HG03039 (cell line): Measurements from ENCODE around the gene TRABD.

Experiments used
- ATAC-seq: cut with Tn5 transposase; IDR thresholded peaks from one replicate; pipeline ENCODE4 v1.9.1; 2021; ENCODE audit warnings: mild to moderate bottlenecking, moderate library complexity; ENCODE audit not compliant: unreplicated experiment

Gene TRABD

DNA sequence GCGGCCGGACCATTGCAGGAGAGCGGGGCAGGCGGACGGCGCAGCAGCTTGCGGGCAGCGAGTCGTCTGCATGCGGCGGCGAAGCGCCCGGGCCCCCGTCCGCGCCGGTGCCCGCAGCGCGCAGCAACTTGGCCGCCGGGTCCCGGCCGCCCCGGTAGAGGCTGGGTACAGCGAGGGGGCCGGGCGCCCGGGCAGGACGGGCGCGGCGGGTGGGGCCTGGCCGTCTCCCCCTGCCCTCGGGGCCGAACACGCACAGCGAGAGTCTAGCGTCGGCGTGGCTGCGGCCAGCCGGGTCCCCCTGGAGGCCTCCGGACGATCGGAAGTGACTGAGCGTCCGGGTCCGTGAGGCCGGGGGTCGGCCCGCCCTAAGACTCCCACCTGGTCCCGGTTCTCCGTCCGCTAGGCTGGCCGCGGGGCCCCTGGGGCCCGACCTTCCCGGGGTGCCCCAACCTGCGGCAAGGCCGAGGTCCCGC is 775 bp upstream of the TRABD start:
- no peak for ATAC-seq

GRCh38 chr22:50186181-50186714 is 535 bp downstream of the TRABD start:
- no peak for ATAC-seq

DNA sequence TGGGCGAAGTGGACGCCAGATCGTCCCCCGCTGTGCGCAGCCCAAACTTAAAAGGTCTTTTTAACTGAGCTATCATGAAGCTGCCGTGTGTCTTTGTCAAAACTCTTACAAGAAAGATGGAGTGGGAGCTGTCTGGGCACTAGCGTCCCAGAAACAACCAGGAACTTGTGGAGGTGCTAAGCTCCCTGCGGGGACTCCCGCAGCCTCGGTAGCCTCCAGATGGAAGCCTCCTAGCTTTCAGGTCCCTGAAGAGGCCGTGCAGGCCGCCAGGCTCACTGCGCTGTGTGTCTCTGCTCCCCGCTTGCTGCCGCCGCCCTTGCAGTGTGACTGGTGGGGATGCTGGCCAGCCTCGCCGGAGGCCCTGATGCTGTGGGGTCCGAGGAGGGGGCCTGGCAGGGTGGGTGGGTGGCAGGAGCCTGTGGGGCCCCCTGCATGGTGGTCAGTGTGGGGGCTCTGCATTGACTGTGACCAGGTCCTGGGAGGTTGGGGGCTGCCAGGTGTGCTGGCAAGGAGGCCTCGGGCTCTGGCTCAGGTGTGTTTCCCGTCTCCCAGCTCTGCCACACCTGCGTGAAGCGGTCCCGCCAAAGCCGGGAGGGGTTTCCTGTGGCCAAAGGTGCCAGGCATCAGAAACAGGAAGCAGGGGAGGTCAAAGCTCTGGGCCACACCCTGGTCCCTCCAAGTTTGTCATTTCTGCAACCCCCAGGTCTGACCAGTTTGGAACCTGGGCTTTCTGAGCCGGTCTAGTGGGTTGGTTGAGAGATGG is 1.2 kb downstream of the TRABD start:
- no peak for ATAC-seq

DNA sequence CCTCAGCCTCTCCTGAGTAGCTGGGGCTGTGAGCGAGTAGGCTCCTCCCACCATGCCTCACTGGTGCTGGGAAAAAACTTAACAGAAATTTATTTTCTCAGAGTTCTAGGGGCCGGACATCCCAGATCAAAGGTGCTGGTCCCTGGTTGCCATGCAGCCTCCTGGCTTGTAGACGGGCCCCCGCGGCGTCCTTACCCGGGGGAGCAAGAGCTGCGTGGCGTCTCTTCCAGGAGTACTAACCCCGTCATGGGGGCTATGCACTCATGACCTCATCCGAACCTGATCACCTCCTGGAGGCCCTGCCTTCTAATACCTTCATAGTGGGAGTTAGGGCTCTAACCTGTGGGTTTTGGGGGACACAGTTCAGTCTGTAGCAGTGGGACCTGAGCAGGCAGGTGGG is 2.6 kb downstream of the TRABD start:
- ATAC-seq, result no peak

- no peak for ATAC-seq
Observed at GRCh38 chr22:50189184-50189848, 3.6 kb downstream of the TRABD start.

DNA sequence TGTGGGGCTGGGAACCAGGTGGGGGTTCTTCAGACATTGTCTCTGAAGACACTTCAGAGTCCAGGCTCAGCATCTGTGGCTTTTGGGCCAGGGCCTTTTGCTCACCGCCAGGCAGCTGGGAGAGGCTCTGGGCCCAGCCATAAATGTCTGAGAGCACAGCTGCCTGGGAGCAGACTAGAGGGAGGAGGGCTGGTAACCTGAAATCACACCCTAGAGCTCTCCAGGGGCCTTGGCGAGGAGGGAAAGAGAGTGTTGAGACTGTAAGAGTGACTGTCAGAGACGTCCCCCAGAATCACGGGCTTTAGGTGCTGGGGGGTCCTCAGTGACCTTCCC is 4.1 kb downstream of the TRABD start:
- ATAC-seq, result no peak

DNA sequence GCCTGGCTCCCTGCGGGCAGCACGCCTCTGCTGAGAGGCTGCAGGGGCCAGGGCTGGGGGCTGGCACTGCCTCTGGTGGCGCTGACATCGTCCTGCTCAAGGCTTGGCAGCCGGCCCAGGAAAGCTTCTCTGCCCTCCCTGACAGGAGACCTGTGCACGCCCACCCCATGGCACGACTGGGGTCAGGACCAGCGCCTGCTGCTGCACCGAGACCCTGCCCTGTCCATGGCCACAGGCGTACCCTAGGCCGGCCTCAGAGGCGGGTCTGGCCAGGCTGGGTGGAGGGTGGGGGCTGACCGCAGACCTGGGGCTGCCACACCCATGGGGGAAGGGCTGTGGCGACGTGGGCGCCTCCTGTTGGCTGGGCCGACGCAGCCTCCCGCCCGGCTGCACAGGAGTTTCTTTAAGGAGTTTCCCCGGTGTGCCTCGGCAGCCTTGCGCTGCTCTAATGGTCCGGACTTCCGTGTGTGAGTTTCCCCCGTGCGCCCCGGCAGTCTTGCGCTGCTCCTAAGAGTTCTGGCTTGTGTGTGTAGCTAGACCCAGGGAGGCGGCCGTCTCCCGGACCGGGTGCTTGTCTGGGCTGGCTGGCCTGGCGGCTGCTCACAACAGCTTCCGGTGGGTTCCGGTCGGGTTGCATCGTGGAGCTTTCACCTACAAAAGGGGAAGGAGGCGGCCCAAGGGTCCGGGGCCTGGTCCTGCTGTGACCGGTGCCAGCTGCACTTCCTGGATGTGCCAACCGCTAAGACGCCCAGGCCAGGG is 4.6 kb downstream of the TRABD start:
- no peak for ATAC-seq

- ATAC-seq, result no peak
Observed at GRCh38 chr22:50190941-50191741, 5.4 kb downstream of the TRABD start.

- ATAC-seq, result no peak
Observed at GRCh38 chr22:50192436-50193204, 6.9 kb downstream of the TRABD start.

DNA sequence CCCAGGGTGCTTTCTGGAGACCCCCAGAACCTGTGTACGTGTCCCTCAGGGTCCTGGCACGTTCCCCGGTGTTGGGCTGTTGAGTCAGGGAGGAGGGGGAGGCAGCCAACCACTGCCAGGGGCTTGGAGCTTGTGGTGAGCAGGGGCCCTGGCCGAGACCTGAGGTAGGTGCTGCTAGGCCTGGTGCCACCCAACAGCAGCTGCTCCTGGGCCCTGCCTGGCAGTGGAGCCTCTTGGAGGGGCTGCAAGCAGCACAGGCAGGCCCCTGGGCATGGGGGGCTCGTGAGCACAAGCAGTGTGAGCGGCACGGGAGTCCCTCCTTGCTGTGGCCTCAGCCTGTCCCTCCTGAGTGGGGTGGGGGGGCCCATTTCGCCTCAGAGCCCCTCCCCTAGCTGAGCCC is 7.9 kb downstream of the TRABD start:
- no peak for ATAC-seq

DNA sequence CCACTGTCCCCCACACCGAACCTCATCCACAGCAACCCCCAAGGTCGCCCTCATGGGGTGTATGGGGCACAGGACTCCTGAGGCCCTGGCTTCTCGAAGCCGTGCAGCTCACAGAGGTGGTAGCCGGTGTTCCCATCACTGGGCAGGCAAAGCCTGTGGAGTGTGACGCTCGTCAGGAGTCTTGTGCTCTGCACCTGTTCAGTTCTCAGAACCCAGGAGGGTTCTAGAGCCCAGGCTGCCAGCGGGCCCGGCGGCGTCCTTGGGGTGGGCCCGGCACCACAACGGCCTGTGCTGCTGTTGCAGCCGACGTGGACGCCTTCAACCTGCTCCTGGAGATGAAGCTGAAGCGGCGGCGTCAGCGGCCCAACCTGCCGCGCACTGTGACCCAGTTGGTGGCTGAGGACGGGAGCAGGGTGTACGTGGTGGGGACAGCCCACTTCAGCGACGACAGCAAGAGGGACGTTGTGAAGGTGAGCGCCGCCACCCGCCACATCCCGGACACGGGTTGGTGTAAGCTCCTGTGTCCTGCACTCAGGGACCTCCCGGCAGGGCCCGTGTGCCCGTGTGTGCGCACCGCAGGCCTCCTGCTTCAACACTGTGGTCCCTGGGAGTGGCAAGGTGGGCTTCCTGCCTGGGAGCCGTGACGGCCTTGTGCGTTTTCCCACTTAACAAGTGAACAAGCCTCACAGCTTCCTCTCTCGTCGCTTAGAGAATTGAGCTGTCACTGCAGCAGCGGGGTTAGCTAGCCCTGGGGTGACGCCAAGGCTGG is 8.5 kb downstream of the TRABD start:
- ATAC-seq, result no peak

GRCh38 chr22:50196256-50196655 is 10.5 kb downstream of the TRABD start:
- ATAC-seq, result no peak

GRCh38 chr22:50197000-50197800 is 11.5 kb downstream of the TRABD start:
- ATAC-seq, result no peak

GRCh38 chr22:50197856-50198623 is 12.3 kb downstream of the TRABD start:
- no peak for ATAC-seq

- ATAC-seq, result no peak
Observed at GRCh38 chr22:50198624-50199017, 12.9 kb downstream of the TRABD start.

DNA sequence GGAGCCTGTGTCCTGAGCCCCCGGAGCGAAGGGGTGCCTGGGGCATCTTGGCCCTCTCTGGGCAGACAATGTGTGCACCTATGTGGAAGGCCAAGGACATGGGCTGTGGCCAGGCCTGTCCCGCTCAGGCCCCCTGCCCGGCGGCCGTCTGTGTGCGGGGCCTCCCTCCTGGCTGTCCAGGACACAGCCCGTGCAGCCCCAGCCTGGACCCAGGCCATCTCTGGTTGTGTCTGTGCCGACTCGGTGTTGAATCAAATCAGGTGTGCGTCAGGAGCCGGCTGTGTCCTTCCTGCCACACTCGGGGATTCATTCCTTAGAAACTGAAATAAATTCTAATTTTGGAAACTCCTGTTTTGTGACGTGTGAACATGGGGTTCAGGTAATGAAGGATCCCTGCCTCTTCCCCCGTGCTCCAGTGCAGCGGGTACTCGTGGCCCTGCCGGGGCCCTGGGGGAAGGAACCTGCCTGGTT is 13.6 kb downstream of the TRABD start:
- no peak for ATAC-seq

- no peak for ATAC-seq
Observed at GRCh38 chr22:50199829-50200460, 14.2 kb downstream of the TRABD start.
